NK-92 treated with Interleukin-12 subunit alpha and Interleukin-12 subunit beta, amount 100 ng/mL, for 24 hours (cell line): Measurements from ENCODE around the gene MYO1D.

Experiments
- DNase-seq: peaks from one replicate; lab custom pipeline; 2025; lab: John Stamatoyannopoulos, UW

MYO1D gene

GRCh38 chr17:32568705-32569104 is 308.2 kb downstream of the MYO1D start:
- DNase-seq = no peak

- no peak for DNase-seq
These were observed 309.4 kb downstream of the MYO1D start for GRCh38 chr17:32567511-32567910.

GRCh38 chr17:32567086-32567485 is 309.8 kb downstream of the MYO1D start:
- no peak for DNase-seq

- no peak for DNase-seq
These were observed 310.6 kb downstream of the MYO1D start for GRCh38 chr17:32566303-32566702.

GRCh38 chr17:32565401-32565800 is 311.5 kb downstream of the MYO1D start:
- DNase-seq = no peak

- DNase-seq = no peak
These were observed 312.6 kb downstream of the MYO1D start for GRCh38 chr17:32564325-32564724.

- DNase-seq = no peak
These were observed 313.3 kb downstream of the MYO1D start for GRCh38 chr17:32563583-32563982.

GRCh38 chr17:32558997-32559650 is 317.8 kb downstream of the MYO1D start:
- DNase-seq = no peak

- no peak for DNase-seq
These were observed 318.5 kb downstream of the MYO1D start for GRCh38 chr17:32558326-32558955.

- DNase-seq = no peak
These were observed 321.2 kb downstream of the MYO1D start for GRCh38 chr17:32555611-32556310.

GRCh38 chr17:32553168-32553567 is 323.8 kb downstream of the MYO1D start:
- DNase-seq = no peak

- no peak for DNase-seq
These were observed 324.6 kb downstream of the MYO1D start for GRCh38 chr17:32552280-32552679.

GRCh38 chr17:32551186-32551955 is 325.6 kb downstream of the MYO1D start:
- no peak for DNase-seq

- no peak for DNase-seq
These were observed 327.4 kb downstream of the MYO1D start for GRCh38 chr17:32549559-32549958.

- DNase-seq = no peak
These were observed 330.9 kb downstream of the MYO1D start for GRCh38 chr17:32546031-32546444.

GRCh38 chr17:32542186-32542585 is 334.7 kb downstream of the MYO1D start:
- DNase-seq = no peak

- DNase-seq = no peak
These were observed 335.3 kb downstream of the MYO1D start for GRCh38 chr17:32541640-32542039.

GRCh38 chr17:32536736-32537643 is 339.9 kb downstream of the MYO1D start:
- DNase-seq = no peak

- DNase-seq = no peak
These were observed 343.6 kb downstream of the MYO1D start for GRCh38 chr17:32533296-32533695.

GRCh38 chr17:32529604-32530003 is 347.3 kb downstream of the MYO1D start:
- no peak for DNase-seq

GRCh38 chr17:32528825-32529224 is 348.1 kb downstream of the MYO1D start:
- peak; percentile 21 for DNase-seq
